ENCODE data around the gene TLX1.

DNA sequence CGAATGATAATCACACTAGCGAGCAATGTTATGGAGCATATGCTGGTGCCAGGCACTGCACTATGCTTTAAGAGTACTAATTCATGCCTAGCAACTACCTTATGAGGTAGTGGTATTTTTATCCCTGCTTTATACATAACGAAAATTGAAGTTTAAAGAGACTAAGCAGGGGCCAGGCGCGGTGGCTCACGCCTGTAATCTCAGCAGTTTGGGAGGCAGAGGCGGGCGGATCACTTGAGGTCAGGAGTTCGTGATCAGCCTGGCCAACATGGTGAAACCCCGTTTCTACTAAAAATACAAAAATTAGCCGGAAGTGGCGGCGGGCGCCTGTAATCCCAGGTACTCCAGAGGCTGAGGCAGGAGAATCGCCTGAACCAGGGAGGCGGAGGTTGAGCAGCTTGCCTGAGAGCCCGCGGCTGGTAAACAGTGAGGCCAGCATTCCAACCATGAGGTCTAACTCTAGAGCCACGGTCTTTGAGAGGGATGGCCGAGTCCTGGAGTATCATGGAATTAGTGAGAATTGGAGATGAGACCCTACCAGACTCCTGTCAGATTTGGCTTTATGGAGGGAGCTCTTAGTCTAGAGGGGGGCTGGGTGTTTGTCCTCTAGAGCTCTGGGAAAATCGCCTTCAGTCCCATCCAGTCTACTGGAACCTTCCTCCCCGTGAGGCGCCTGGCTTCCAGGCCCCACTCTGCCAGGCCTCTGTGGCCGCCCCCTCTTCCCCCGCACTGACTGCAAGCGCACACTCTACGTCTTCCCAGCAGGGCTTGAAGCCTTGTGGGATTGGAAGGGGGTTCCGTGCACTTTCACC, 11.6 kb downstream of the TLX1 start:
- TF ChIP-seq, protein P1, sequence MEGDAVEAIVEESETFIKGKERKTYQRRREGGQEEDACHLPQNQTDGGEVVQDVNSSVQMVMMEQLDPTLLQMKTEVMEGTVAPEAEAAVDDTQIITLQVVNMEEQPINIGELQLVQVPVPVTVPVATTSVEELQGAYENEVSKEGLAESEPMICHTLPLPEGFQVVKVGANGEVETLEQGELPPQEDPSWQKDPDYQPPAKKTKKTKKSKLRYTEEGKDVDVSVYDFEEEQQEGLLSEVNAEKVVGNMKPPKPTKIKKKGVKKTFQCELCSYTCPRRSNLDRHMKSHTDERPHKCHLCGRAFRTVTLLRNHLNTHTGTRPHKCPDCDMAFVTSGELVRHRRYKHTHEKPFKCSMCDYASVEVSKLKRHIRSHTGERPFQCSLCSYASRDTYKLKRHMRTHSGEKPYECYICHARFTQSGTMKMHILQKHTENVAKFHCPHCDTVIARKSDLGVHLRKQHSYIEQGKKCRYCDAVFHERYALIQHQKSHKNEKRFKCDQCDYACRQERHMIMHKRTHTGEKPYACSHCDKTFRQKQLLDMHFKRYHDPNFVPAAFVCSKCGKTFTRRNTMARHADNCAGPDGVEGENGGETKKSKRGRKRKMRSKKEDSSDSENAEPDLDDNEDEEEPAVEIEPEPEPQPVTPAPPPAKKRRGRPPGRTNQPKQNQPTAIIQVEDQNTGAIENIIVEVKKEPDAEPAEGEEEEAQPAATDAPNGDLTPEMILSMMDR (conservative IDR thresholded peaks at IDR 0.05) = no peak; the same call in 1 of the 2 replicates
- no peak for TF ChIP-seq EZH2 (IDR thresholded peaks at IDR 0.05; ENCODE audit: low read depth)
